HG03108 (cell line): Measurements from ENCODE around the gene TRPM2.

Experiments used
- ATAC-seq: cut with Tn5 transposase; IDR thresholded peaks from one replicate; pipeline ENCODE4 v1.9.1; 2021; ENCODE audit warnings: moderate library complexity; ENCODE audit not compliant: unreplicated experiment

Gene TRPM2

DNA sequence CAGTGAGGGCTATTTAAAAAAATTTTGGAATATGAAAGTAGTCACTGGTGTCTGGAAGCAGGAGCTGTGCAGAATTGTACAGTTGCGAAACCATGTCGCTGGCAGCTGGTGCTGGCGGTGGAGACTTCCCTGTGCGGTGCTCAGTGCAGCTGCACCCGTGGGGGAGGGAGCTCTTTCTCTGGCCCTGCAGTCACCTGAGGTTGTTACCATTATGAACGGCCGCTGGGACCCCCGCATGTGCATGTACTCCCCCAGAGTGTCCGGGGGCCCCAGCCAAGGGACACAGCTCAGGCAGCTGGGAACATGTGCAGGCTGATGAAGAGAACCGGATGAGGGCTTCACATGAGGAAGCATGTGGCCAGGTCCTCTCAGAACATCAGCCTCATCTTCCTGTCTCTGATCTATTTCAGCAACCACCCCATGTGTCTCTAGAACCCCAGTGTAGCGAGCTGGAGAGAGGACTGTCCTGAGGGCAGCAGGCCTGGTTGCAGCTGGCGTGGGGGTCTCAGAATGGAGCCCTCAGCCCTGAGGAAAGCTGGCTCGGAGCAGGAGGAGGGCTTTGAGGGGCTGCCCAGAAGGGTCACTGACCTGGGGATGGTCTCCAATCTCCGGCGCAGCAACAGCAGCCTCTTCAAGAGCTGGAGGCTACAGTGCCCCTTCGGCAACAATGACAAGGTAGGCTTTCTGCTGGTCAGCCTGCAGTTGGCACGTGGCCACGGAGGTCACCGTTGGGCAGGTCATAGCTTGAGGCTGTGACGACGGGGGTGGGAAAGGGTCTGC lies at the start of gene TRPM2:
TSS of gene TRPM2 (plus strand) at position 431 of the 780 bp plus-strand sequence. CDS start at position 511, 80 bp downstream.
- ATAC-seq = peak; percentile 42

DNA sequence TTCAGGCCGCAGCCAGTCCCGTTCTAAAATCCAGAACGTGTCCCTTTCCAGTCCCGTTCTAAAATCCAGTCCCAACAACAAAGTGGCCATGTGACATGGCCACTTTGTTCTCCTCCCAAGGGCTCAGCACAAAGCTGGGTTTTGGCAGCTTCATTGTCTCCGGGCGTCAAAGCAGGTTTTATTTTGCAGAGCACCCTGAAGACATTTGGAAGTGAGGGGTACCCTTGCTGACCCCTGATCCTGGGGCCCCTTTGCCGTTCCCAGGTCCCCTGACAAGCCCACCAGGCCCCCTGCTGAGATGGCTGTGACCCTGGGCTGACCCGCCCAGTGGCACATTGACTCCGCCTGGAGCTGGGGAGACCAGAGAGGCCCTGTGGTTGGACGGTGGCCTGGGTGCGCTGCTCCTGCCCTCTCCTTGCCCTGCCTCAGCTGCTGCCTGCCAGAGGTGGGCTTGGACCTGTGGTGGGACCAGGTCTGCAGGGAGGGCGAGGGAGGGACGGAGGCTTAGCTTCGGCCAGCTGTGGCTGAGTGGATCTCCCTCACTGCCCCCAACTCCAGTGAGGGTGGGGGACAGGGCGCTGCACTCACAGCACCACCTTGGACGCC lies 49.3 kb upstream of the TRPM2 start:
- ATAC-seq = no peak

DNA sequence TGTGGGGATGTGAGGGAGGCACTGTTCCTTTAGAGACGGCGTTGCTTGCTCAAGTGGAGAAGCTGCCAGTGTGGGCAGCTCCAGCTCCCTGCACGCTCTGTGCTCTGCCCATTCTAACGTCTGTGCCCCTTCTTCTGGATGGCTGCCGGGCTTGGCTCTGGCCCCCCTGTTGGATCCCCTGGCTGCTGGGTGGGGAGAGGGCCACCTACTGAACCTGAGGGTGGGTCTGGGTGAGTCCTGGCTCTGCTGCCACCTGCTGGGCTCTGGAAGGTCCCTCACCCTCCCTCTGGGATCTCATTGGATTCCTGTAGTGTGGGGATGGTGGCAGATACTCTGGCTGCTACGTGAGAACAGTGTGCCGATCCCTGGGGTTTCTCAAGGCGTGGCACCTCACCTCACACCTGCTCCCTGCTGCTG lies 48.5 kb upstream of the TRPM2 start:
- ATAC-seq = no peak

DNA sequence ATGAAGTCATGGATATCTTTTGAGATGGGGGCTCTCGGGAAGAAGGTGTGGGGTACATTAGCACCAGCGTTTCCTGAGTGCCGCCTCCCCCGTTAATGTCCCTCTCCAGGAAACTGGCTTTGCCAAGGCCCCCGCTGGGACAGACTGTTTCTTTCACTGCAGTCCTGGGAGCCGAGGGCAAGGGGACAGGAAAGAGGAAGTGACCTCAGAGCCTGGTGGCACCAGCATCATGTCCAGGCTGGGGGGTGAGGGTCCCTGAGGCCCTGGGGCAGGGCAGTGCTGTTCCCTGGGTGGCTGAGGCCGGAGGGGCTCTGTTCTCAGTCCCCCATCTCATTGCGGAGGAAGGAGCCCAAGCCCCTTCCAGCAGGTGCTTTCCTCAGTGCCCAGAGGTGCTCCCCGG lies 47.7 kb upstream of the TRPM2 start:
- no peak for ATAC-seq

DNA sequence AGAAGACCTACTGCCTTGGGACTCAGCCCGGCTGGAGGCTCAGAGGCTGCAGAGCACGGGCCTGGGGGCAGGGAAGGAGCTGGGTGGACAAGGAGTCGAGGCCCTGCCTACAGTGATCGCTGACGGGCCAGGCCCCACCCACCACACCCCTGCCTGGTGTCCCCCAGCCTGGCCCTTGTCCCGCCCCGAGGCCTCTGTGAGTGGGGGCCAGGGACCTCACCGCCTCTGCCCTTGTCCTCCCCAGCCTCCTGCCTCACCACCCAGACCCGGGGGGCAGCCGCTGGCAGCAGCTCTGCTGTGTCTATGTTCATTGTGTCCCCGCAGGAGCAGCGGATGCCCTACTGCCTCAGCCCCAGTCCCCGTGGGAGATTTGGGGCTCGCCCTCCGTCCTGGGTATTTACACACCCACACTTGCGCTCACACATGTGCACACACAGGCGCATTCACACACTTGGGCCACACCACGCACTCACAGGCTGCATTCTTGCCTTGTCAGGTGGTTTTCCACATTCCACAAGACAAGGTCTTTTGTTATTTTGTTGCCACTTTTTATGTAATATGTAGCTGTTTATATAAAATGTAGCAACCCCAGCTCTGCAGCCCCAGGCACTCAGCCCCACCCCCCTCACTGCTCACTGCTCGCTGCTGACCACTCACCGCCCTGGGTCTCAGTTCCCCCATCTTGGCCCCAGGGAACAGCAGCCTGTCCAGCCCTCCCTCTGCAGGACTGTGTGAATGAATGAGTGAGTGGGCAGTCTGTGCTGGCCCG lies 46.3 kb upstream of the TRPM2 start:
- no peak for ATAC-seq

DNA sequence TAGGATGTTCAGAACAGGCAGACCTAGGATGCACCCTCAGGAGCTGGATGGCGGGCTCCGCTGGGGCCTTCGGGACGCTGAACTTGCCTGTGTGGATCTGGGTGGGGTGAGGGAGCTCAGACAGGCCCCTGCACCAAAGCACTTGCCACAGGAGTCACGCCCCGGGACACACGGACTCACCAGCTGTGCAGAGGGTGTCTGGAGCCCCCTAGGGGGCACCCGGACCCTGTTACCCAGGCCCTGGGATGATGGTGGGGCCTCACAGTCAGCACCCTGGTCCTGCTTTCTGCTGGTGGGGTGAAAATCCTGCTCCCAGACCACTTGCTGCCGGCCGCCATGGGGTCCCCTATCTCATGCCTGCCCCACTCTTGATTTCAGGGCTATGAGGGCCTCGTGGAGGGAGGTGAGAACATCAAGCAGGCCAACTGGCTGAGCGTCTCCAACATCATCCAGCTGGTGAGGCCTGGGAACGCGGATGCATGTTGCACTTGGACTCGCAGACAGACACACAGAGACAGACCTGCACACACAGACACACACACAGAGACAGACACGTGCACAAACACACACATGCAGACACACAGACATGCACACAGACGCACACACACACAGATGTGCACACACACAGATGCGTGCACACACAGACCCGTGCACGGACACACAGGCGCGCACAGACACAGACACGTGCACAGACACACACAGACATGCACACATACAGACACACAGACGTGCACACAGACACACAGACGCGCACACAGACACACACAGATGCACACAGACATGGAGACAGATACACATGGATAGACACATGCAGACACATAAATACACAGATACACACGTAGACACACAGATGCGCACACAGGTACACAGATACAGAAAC lies 42.6 kb upstream of the TRPM2 start:
- ATAC-seq = no peak

DNA sequence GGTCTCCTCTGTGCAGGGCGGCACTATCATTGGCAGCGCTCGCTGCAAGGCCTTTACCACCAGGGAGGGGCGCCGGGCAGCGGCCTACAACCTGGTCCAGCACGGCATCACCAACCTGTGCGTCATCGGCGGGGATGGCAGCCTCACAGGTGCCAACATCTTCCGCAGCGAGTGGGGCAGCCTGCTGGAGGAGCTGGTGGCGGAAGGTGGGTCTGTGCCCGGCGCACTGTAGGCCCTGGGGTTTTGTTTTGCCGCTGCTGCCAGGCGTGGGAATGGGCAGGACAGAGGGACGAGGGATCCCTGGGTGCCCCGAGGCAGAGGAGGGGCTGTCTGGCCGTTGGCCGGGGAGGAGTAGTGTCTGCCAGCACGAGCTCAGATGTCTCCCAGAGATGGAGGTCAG lies 41.3 kb upstream of the TRPM2 start:
- ATAC-seq = no peak

DNA sequence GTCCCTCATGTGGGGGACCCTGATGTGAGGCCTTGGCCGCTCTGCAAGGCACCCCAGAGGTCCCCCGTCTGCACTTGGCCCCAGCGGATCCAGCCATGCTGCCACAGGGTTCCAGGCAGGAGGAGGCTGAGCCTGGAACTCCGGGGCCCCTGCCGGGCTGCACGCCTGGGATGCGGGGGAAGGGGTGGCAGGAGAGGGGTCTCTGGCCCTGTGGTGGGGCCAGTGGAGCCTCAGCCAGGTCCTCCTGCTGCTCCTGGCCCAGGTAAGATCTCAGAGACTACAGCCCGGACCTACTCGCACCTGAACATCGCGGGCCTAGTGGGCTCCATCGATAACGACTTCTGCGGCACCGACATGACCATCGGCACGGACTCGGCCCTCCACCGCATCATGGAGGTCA lies 40.7 kb upstream of the TRPM2 start:
- ATAC-seq = no peak

DNA sequence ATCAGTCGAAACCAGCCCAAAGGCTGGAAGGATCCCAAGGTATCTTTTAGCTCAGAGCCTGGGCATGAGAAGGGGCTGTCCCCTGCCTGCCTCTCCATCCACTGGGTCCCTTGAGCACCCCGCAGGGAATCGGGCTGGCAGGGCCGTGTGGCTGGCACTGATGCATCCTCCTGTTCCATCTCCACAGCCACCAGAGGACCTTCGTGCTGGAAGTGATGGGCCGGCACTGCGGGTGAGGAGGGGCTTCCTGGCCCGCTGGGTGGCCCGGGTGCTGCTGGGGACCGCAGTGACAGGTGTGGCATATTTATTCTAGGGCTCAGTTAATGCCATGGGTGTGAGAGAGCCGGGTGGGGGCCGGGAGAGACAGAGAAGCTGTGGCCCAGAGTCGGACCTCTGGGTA lies 40.0 kb upstream of the TRPM2 start:
- no peak for ATAC-seq

DNA sequence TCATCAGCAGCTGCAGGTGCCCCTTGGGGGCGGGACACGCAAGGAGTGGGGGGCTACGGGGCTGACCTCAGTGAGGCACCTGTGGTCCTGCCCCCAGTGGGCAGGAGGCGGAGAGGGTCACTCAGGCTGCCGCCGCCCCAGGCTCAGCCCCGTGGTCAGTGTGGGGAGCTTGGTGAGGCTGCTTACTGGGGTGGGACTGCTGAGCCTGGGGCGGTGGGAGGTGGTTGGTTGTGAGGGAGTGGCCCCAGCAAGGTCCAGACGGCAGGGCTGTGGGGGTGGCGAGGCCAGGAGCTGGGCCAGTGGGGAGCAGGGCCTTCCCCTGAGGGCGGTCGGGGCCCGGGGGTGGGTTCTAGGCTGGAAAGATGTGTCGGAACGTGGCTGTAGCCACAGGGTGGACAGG lies 39.3 kb upstream of the TRPM2 start:
- no peak for ATAC-seq

DNA sequence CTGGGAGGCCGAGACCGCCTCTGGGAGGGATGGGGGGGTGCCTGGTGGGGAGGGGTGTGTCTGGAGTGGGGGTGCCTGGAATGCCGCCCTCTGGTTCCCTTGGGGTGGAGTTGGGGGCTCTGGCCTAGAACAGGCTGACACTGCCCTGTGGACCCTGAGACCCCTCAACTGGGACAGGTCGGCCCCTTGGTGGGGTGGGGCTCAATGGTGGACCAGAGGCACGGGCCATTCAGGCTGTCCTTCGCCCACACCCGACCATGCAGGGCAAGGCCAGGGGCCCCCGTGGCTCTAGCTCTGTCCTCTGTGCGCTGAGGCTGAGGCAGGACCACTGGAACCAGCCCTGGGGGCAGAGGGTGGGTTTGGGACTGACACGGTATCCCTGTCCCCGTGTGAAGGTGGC lies 38.9 kb upstream of the TRPM2 start:
- no peak for ATAC-seq

DNA sequence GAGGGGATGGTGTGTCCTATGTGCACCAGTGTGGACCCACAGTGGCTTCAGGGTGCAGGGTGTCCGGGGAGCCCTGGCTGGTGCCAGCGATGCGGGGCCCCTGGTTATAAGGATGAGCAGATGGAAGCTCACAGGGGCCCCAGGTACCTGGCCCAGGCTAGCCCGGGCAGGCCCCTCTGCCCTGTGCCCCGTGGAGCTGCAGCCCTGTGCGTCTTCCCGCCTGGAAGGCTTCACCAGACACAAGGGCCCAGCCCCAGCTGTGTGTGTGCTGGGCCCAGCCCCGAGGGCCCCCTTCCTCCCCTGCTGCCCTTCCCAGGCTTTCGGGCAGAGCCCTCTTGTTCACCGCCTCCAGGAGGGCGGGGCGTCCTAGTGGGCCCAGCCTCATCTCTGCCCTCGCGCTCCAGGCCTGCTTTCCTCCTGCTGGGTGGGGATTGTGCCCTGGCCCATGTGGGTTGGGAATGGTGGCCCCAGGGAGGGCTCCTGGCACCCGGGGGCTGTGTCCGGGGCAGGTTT lies 37.7 kb upstream of the TRPM2 start:
- no peak for ATAC-seq

DNA sequence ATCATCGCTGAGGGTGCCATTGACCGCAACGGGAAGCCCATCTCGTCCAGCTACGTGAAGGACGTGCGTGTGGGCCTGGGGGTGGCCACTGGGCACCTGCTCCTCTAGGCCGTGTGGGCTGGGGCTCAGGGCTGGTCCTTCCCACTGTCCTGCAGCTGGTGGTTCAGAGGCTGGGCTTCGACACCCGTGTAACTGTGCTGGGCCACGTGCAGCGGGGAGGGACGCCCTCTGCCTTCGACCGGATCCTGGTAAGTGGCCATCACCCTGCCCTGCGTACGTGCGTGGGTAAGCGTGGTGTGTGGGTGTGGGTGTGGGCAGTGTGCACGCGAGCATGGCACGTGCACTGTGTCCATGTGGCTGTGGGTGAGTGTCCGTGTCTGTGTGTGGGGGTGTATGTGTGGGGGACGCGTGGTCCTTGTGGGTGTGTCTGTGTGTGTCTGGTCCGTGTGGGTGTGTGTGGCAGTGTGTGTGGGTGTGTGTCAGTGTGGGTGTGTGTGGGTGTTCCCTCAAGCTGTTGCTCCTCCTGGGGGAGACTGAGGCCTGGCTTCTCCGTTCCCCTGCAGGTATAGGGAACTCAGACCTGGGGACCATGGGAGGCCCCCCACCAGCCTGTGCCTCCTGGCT lies 37.0 kb upstream of the TRPM2 start:
- no peak for ATAC-seq

DNA sequence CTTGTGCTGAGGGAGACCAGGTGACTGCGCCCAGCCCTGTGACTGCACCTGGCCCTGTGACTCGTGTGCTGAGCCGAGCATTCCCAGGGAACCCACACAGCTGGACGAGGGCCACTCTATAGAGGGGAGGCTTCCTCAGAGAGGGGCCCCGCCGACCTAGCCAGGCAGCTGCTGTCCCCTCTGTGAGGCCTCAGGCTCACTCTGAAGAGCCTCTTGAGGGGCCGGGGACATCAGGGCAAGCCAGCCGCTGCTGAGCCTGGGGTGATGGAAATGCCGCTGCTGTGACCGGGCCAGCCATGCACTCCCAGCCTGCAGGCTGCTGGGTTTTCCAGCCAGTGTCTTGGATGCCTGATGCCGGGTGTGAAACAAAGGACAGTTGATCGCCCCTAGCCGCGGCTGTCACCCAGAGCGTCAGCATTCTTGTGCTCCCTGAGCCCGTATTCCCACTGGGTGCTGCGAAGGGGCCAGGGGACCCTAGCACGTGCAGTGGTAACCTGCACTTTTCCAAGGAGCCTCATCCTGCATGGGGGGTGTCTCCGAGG lies 36.1 kb upstream of the TRPM2 start:
- ATAC-seq = no peak

DNA sequence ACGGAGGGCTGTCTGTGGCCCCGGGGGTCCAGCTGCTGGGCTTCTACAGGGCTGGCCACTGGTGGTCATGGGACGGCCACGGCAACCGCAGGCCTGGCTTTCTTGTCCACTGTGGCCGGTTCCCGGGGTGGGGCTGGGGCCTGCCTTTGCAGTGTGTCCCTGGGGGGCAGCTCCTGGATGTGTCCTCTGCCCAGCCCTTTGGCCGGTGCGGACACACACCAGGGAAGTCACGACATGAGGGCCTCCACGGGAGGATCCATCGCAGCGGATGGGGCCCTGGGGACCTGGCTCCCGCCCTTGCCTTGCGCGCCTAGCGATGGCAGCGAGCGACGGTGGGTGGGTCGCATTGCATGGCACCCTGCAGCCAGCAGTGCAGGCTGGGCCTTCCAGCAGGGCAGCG lies 35.5 kb upstream of the TRPM2 start:
- no peak for ATAC-seq

DNA sequence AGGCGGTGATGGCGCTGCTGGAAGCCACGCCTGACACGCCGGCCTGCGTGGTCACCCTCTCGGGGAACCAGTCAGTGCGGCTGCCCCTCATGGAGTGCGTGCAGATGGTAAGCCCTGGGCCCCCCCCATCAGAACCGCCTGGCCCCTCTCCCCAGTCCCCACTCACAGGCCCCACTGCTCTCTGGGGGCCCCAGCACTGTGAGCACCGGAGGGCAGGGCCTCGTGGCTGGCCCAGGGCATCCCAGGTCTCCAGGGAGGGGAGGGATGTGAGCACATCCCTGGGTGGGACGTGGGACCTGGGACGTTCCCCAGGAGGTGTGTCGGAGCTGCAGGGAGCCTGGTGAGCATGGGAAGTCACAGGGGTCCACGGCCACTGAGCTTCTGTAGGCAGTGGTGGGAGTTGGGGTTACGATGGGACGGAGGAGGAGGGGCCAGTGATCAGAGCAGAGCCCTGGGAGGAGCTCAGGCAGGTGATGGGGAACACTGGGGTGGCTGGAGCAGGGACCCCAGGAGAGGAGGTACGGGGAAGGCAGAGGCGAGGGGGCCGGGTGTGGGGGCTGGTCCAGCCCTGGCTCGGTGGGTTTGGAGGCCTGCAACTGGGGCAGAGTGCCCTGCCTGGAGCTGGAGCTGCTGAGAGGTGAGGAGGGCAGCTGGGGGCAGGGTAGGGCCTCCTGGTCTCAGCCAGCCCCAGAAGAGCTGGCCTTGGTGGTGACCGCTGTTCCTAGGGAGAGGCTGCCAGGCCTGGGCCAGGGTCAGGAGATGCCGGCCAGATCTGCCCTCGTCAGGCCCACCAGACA lies 34.7 kb upstream of the TRPM2 start:
- no peak for ATAC-seq

DNA sequence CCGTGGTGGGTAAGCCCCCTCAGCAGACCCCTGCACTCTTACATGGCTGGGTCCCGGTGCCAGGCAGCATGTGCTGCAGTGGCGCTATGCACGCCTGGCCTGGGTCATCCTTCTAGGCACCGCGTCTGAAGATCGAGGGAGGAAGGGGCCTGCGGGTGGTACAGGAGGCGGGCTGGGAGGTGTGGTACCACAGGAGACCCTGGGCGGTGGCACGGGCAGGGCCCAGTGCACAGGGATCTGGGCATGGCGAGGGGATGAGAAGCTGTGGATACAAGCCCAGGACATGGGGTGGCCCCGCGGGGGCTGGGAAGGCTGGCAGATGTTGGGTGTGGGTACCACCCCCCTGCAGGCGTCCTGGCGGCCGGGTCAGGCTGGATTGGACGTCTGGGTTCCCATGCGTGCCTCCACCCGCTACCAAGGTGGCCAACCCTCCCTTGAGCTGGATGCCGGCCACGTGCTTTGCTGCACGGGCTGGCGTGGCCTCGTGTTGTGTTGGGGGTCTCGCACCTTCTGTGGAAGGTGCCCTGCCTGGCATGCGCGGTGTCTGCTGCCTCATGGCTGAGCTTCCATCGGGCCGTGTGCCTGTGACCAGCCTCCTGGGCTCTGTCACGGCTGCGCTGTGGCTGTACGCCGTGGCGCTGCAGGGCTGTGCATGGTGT lies 33.9 kb upstream of the TRPM2 start:
- ATAC-seq = no peak

DNA sequence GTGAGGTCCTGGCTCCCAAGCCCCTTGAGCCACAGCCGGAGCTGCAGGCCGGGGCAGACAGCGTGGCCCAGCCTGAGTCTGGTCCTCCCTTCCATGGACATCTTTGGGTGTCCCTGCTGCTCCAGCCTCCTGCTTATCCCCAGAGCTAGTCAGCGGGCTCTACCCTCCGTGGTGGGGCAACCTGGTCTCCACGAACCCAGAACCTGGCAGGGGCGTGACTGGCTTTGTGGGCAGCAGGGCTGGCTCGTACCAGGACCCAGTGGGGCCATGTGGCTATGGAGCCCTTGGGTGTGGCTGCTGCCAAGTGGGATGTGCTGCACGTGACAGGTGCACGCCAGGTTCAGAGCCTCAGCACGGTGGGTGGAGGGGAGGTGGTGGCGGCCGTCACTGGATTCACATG lies 32.6 kb upstream of the TRPM2 start:
- ATAC-seq = no peak
